Sigmoid colon (tissue), 7 donors: ENCODE measurements around the gene HPX. TPM values are rescaled to one million over a fixed set of nuclear protein-coding genes. Genes with fewer than 3 reads are reported as not detected.

ENCODE experiments used
- DNase-seq: peaks from one replicate; pipeline ENCODE4 v3.0.0-alpha.2; 2019
- H3K27ac ChIP-seq, 4 donors: fragments of 200-600 bp; sonication (generic); one replicate each; pipeline ENCODE4 v1.5.1; 2016 to 2019; ENCODE audit warnings: mild to moderate bottlenecking in 1 of 4
- H3K27me3 ChIP-seq, 3 donors: fragments of 200-600 bp; sonication (generic); one replicate each; pipeline ENCODE4 v1.5.1; 2019; ENCODE audit warnings: mild to moderate bottlenecking in 1 of 3
- H3K36me3 ChIP-seq, 4 donors: fragments of 200-600 bp; sonication (generic); one replicate each; pipeline ENCODE4 v1.5.1; 2016 to 2019
- H3K4me1 ChIP-seq, 4 donors: fragments of 200-600 bp; sonication (generic); one replicate each; pipeline ENCODE4 v1.5.1; 2017 to 2019
- H3K4me3 ChIP-seq, 4 donors: fragments of 200-600 bp; sonication (generic); one replicate each; pipeline ENCODE4 v1.5.1; 2017 to 2019; ENCODE audit warnings: mild to moderate bottlenecking in 2 of 4, moderate library complexity in 1 of 4
- H3K9me3 ChIP-seq, 4 donors: fragments of 200-600 bp in 3 of 4; sonication (generic) in 3 of 4; one replicate each; pipeline versions ENCODE4 v1.5.1 to v1.6.1; 2013 to 2019
- CTCF ChIP-seq, 4 experiments: fragments of 450-650 bp in 3 of 4; fragments of 200-600 bp in 1 of 4; IDR thresholded peaks; one replicate each; pipeline ENCODE4 v1.5.1; 2016 to 2019; ENCODE audit warnings: antibody characterized with exemption in 4 of 4, mild to moderate bottlenecking in 3 of 4, moderate library complexity in 2 of 4
- EP300 ChIP-seq, 4 donors: sonication (generic); formaldehyde crosslinking; IDR thresholded peaks; one replicate each; pipeline ENCODE4 v1.6.1; 2017; ENCODE audit warnings: antibody characterized with exemption in 4 of 4
- POLR2A ChIP-seq, 2 donors: fragments of 450-650 bp; IDR thresholded peaks; one replicate each; pipeline ENCODE4 v1.6.1; 2016; ENCODE audit warnings: antibody characterized with exemption in 2 of 2, mild to moderate bottlenecking in 2 of 2, moderate library complexity in 2 of 2
- POLR2AphosphoS5 ChIP-seq, 4 donors: sonication (generic); formaldehyde crosslinking; IDR thresholded peaks; one replicate each; pipeline ENCODE4 v1.6.1; 2017; ENCODE audit warnings: antibody characterized with exemption in 4 of 4
- WGBS, 2 donors: extraction: QIAGEN DNeasy Blood & Tissue Kit; methylation state at CpG; one replicate each; pipeline ENCODE4 v1.1.7; 2013; 5-methylcytosine and 5-hydroxymethylcytosine counted together
- intact Hi-C: fragments of 100-400 bp; cut with DNase I; formaldehyde crosslinking; loops from one replicate; pipeline ENCODE4 v1.15.1; 2023
- polyA plus RNA-seq, 3 donors: library from polyadenylated mRNA; stranded (reverse); fragments of 200-250 nt; gene quantifications; one replicate each; pipeline ENCODE4 v1.2.3, GENCODE V29; 2013
- total RNA-seq, 4 donors: library from RNA; depleted of rRNA; stranded (reverse); fragments of >200 nt; gene quantifications; one replicate each; pipeline ENCODE4 v1.1.0, GENCODE V29; 2016
- donor health status: healthy with polysubstance abuse.
- donor health status: Bipolar disorder and iron deficiency.
- donor health status: healthy.

HPX gene
- total and polyA plus RNA-seq, 7 donors, result 0.54 to 3.0 (median 1.3) TPM; not detected in 3

- WGBS, 2 donors, result 60 to 75% methylated on average over 3 of the region's 3 CpGs
- TF ChIP-seq EP300 (IDR thresholded peaks at IDR 0.05), result no peak
- no peak for TF ChIP-seq CTCF (IDR thresholded peaks at IDR 0.05)
- TF ChIP-seq POLR2A (IDR thresholded peaks at IDR 0.05), result no peak
- TF ChIP-seq POLR2AphosphoS5 (IDR thresholded peaks at IDR 0.05), result no peak
- no peak overlapping the region for H3K4me3 ChIP-seq
- no peaks in the 10 kb centered on the region for H3K27me3 ChIP-seq
- intact Hi-C loops, result no loop called here
- peaks cover 0 to 66% (median 16%) of the 10 kb centered on the region in 4 donors for H3K36me3 ChIP-seq
- no peaks in the 10 kb centered on the region for H3K9me3 ChIP-seq
- H3K27ac ChIP-seq, result no peak overlapping the region
- H3K4me1 ChIP-seq, result peaks cover 0 to 18% (median 14%) of the 10 kb centered on the region in 4 donors
- DNase-seq, result no peak
These were observed 45.5 kb upstream of the HPX start for GRCh38 chr11:6486256-6486655.

- Histone ChIP-seq H3K36me3 (peaks cover 0 to 66% (median 16%) of the 10 kb centered on the region in 4 donors), H3K9me3 (no peaks in the 10 kb centered on the region), H3K27ac (no peak overlapping the region), H3K4me3 (no peak overlapping the region), H3K27me3 (no peaks in the 10 kb centered on the region), H3K4me1 (peaks cover 0 to 21% (median 17%) of the 10 kb centered on the region in 4 donors)
- no peak for DNase-seq
- no peak for TF ChIP-seq POLR2AphosphoS5 (IDR thresholded peaks at IDR 0.05)
- no peak for TF ChIP-seq EP300 (IDR thresholded peaks at IDR 0.05)
- no peak for TF ChIP-seq POLR2A (IDR thresholded peaks at IDR 0.05)
- no peak for TF ChIP-seq CTCF (IDR thresholded peaks at IDR 0.05)
- intact Hi-C loops, result no loop called here
- 97 to 99% methylated on average over 3 of the region's 3 CpGs for WGBS, 2 donors
These were observed 44.9 kb upstream of the HPX start for GRCh38 chr11:6485661-6486060.

- intact Hi-C loops, result loop anchor here (5.0 kb wide), 1 partner anchor 119 kb away; the partner anchor contains the start of genes ILK and RRP8
- Histone ChIP-seq H3K4me1 (peaks cover 0 to 41% (median 29%) of the 10 kb centered on the region in 4 donors), H3K27me3 (no peaks in the 10 kb centered on the region), H3K27ac (peak overlapping the region in 2 of 4 donors; percentile 88 to 94), H3K9me3 (no peaks in the 10 kb centered on the region), H3K36me3 (peaks cover 6 to 64% (median 22%) of the 10 kb centered on the region in 4 donors), H3K4me3 (no peak overlapping the region)
- DNase-seq, result no peak
- 80 to 92% methylated on average over 6 of the region's 6 CpGs for WGBS, 2 donors
- TF ChIP-seq EP300 (IDR thresholded peaks at IDR 0.05), result no peak
- no peak for TF ChIP-seq CTCF (IDR thresholded peaks at IDR 0.05)
- TF ChIP-seq POLR2AphosphoS5 (IDR thresholded peaks at IDR 0.05), result no peak
- no peak for TF ChIP-seq POLR2A (IDR thresholded peaks at IDR 0.05)
These were observed 42.2 kb upstream of the HPX start for GRCh38 chr11:6483015-6483414.

GRCh38 chr11:6482441-6482840, 41.7 kb upstream of the HPX start:
- peak overlapping the region; percentile 67 to 84 (median 79) for H3K4me3 ChIP-seq
- WGBS, 2 donors, result 64 to 80% methylated on average over 4 of the region's 4 CpGs
- H3K36me3 ChIP-seq, result peaks cover 9 to 64% (median 24%) of the 10 kb centered on the region in 4 donors
- no peaks in the 10 kb centered on the region for H3K27me3 ChIP-seq
- TF ChIP-seq EP300 (IDR thresholded peaks at IDR 0.05), result no peak
- TF ChIP-seq POLR2A (IDR thresholded peaks at IDR 0.05), result no peak
- TF ChIP-seq POLR2AphosphoS5 (IDR thresholded peaks at IDR 0.05), result no peak
- no peak for TF ChIP-seq CTCF (IDR thresholded peaks at IDR 0.05)
- no peak for DNase-seq
- H3K9me3 ChIP-seq, result no peaks in the 10 kb centered on the region
- H3K4me1 ChIP-seq, result peaks cover 0 to 41% (median 29%) of the 10 kb centered on the region in 4 donors
- H3K27ac ChIP-seq, result peak overlapping the region; percentile 88 to 94 (median 91)
- intact Hi-C loops, result loop anchor here (5.0 kb wide), 1 partner anchor 120 kb away; the partner anchor contains the start of genes ILK and RRP8

- Histone ChIP-seq H3K36me3 (peaks cover 9 to 64% (median 27%) of the 10 kb centered on the region in 4 donors), H3K27ac (peak overlapping the region; percentile 88 to 94 (median 91)), H3K27me3 (no peaks in the 10 kb centered on the region), H3K4me3 (peak overlapping the region; percentile 67 to 84 (median 79)), H3K4me1 (peaks cover 0 to 41% (median 29%) of the 10 kb centered on the region in 4 donors), H3K9me3 (no peaks in the 10 kb centered on the region)
- no peak for TF ChIP-seq POLR2A (IDR thresholded peaks at IDR 0.05)
- TF ChIP-seq CTCF (IDR thresholded peaks at IDR 0.05), result no peak
- WGBS, 2 donors, result 1 to 6% methylated on average over 13 of the region's 13 CpGs
- no peak for DNase-seq
- intact Hi-C loops, result loop anchor here (2.0 to 5.0 kb wide), 3 partner anchors 120 to 201 kb away; partner anchors contain the start of genes ILK, MRPL17 and RRP8
These were observed 41.1 kb upstream of the HPX start for GRCh38 chr11:6481924-6482275.
